NCI-H345 treated with DMSO at 0.1 percent for 48 hours (cell line): Measurements from ENCODE around the gene LRRTM4.
"Not testable (repeated sequence)": the region's sequence is repeated elsewhere in the genome, so short reads cannot be mapped to it uniquely, and the experiment has no call there.

ENCODE experiments used
- DNase-seq: peaks from one replicate; lab custom pipeline; 2025; ENCODE audit not compliant: unreplicated experiment; lab: John Stamatoyannopoulos, UW

The LRRTM4 gene

GRCh38 chr2:77179297-77179696 is 342.9 kb downstream of the LRRTM4 start:
- DNase-seq, result no peak

DNA sequence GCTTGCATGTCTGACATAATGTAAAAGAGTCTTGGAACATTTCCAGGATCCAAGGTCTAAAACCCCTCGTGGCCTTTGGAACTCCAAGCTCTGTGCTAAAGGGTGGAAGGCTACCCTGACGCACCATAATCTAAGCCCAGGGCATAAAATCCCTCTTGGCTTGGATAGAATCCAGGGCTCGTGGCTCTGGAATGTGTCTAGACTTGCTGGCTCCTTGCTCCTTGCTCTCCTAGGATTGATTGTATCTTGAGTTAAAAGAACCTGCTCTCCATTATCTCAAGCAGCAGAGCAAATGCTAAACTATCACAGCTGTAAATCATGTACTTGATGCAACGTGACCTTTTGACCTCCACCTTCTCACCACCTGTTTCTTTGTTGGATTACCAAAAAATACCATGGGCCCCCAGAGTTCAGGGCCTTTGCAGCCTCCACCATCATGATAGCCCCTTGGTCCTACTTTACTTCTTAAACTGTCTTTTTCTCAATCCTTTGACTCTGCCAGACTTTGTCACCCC is 346.9 kb downstream of the LRRTM4 start:
- not testable (repeated sequence) for DNase-seq

- DNase-seq, result no peak
Observed at GRCh38 chr2:77169426-77169825, 352.8 kb downstream of the LRRTM4 start.

- DNase-seq, result not testable (repeated sequence)
Observed at GRCh38 chr2:77164021-77164420, 358.2 kb downstream of the LRRTM4 start.

GRCh38 chr2:77161009-77161408 is 361.2 kb downstream of the LRRTM4 start:
- DNase-seq, result no peak

GRCh38 chr2:77156599-77156998 is 365.6 kb downstream of the LRRTM4 start:
- DNase-seq, result no peak

DNA sequence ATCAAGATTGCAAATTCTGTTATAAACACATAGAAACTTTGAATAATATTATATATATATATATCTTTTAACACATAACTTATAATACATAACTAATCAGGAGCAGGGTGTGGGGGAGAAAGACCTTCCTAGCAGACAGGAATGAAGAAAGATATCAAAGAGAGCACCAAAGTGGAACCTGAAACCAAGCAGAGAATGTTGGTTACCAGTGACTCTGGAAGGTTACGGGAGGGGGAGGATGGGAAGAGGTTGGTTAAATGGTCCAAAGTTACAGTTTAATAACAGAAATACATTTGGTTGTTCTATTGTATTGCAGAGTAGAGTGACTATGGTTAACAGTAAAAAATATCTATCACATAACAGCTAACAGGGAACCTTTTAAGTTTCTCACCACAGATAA is 366.7 kb downstream of the LRRTM4 start:
- no peak for DNase-seq

DNA sequence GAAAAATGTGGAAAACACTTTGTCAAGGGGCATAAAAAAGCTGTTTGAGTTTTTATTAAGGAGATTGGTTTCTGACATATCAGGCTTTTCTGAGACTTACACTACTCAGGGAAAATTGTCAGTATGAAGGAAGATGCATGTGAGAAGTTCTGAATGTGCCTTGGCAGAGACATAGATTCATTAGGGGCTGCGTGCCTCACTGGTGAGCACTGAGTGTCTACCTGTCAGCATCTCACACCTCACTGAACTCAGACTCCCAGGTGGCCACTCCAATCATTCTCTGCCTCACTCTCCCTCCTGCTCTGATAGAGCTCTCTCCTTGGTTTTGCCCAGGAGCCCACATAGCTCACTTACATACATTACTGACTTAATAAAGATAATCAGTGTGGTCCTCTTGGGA is 372.6 kb downstream of the LRRTM4 start:
- no peak for DNase-seq

DNA sequence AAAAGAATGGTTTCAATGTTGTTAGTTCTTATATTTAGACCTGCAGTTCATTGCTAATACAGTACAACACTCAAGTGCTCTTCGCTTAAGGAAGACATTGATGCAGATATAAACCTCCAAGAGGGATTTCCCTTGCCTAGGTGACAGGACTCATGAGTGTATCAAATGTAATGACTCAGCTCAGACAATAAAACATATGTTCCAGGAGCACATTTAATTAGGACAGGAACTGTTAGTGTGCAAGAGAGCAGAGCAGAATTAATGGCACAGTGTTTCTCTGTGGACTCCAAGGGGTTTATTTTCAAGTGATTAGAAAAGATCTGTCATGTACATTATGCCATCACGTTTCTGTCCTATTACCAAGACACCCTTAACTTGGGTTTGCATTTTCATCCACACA is 375.0 kb downstream of the LRRTM4 start:
- no peak for DNase-seq

DNA sequence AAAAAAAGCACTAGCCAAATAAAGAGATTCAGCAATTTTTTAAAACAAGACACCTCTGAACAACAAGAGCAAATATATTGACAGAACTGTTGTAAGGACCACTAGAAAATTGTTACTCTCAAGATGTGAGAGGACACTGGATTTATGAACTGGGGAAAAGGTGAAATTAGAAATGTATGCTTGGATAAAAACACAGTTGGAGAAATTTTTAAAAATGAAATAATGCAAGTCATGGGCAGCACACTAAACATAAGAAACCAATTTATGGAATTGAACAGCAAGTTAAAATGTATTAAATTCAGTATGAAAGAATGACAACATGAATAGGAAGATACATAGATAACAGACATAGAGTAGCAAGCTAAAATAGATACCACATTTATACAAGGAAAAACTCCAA is 377.4 kb downstream of the LRRTM4 start:
- DNase-seq, result no peak

GRCh38 chr2:77142141-77142540 is 380.0 kb downstream of the LRRTM4 start:
- no peak for DNase-seq

DNA sequence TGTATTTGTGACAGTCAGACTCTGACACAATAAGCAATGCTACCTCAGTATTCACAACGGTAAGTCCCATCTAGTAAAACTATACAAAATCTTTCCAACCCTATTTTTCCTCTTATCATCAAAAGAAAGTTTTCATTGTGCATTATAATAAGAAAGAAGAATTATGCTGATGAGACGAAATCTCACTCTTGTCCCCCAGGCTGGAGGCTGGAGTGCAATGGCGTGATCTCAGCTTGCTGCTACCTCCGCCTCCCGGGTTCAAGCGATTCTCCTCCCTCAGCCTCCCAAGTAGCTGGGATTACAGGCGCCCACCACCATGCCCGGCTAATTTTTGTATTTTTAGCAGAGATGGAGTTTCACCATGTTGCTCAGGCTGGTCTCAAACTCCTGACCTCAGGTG is 393.7 kb downstream of the LRRTM4 start:
- DNase-seq, result not testable (repeated sequence)

DNA sequence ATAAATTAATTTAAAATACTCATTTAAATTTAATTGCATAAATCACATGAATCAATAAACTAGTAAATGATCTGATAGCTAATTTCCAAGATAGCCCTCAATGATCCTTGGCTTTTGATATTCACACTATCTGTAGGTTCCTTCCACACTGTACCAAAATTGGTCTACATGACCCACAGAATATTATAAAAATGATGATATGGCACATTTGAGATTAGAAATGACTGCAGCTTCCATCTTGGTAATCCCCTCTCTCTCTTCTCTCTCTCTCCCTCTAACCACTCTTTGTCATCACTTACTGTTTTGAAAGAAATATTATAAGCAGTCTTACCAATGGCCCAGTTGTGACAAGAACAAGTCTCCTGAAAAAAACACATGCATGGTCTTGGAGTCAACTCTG is 394.8 kb downstream of the LRRTM4 start:
- no peak for DNase-seq

- no peak for DNase-seq
Observed at GRCh38 chr2:77121518-77121917, 400.7 kb downstream of the LRRTM4 start.

GRCh38 chr2:77119333-77119732 is 402.8 kb downstream of the LRRTM4 start:
- no peak for DNase-seq

- no peak for DNase-seq
Observed at GRCh38 chr2:77108915-77109314, 413.3 kb downstream of the LRRTM4 start.

DNA sequence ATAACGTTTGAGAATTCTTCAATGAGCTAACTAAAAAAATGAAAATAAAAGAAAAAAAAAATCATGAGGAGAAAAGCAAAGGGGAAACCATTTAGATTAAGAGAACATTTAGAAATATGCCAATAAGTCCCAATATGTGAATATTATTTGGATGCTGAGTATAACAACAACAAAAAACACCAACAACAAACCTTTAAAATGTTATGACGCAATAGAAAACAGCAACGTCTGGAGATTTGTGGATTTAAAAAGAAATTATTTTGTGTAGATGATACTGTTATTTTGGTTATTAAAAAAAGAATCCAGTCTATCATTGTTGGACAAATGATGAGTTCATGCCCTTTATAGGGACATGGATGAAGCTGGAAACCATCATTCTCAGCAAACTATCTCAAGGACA is 417.2 kb downstream of the LRRTM4 start:
- no peak for DNase-seq

- no peak for DNase-seq
Observed at GRCh38 chr2:77104554-77104953, 417.6 kb downstream of the LRRTM4 start.

- DNase-seq, result no peak
Observed at GRCh38 chr2:77102927-77103326, 419.2 kb downstream of the LRRTM4 start.

- DNase-seq, result no peak
Observed at GRCh38 chr2:77101796-77102452, 420.3 kb downstream of the LRRTM4 start.

- DNase-seq, result no peak
Observed at GRCh38 chr2:77099961-77100360, 422.2 kb downstream of the LRRTM4 start.

DNA sequence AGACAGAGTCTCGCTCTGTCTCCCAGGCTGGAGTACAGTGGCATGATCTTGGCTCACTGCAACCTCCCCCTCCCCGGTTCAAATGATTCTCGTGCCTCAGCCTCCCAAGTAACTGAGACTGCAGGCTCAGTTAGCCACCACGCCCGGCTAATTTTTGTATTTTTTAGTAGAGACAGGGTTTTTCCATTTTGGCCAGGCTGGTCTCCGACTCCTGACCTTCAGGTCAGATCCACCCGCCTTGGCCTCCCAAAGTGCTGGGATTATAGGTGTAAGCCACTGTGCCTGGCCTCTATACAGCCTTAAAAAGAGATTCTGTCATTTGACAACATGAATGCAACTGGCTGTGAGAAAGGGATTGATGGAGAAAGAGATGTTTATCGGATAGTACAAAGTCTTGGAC is 426.7 kb downstream of the LRRTM4 start:
- not testable (repeated sequence) for DNase-seq

GRCh38 chr2:77095096-77095495 is 427.1 kb downstream of the LRRTM4 start:
- DNase-seq, result no peak
